ENCODE data around the gene ST6GALNAC1. TPM values are rescaled to one million over a fixed set of nuclear protein-coding genes. Genes with fewer than 3 reads are reported as not detected.

ST6GALNAC1 gene
- total and polyA plus RNA-seq, 2 of the 13 experiments (the other 11 are each of a cell fraction or from before 2014, with no cell fraction given), result not detected

- TF ChIP-seq, protein P1, sequence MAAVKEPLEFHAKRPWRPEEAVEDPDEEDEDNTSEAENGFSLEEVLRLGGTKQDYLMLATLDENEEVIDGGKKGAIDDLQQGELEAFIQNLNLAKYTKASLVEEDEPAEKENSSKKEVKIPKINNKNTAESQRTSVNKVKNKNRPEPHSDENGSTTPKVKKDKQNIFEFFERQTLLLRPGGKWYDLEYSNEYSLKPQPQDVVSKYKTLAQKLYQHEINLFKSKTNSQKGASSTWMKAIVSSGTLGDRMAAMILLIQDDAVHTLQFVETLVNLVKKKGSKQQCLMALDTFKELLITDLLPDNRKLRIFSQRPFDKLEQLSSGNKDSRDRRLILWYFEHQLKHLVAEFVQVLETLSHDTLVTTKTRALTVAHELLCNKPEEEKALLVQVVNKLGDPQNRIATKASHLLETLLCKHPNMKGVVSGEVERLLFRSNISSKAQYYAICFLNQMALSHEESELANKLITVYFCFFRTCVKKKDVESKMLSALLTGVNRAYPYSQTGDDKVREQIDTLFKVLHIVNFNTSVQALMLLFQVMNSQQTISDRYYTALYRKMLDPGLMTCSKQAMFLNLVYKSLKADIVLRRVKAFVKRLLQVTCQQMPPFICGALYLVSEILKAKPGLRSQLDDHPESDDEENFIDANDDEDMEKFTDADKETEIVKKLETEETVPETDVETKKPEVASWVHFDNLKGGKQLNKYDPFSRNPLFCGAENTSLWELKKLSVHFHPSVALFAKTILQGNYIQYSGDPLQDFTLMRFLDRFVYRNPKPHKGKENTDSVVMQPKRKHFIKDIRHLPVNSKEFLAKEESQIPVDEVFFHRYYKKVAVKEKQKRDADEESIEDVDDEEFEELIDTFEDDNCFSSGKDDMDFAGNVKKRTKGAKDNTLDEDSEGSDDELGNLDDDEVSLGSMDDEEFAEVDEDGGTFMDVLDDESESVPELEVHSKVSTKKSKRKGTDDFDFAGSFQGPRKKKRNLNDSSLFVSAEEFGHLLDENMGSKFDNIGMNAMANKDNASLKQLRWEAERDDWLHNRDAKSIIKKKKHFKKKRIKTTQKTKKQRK (IDR thresholded peaks at IDR 0.05; ENCODE audit: low read length), result no peak
- TF ChIP-seq NAIF1 (CRISPR knock-in tag; IDR thresholded peaks at IDR 0.05; ENCODE audit: borderline replicate concordance) (peak; percentile 63), ZNF331 (CRISPR knock-in tag; IDR thresholded peaks at IDR 0.05) (peak; percentile 66; the same call in 1 of the 2 replicates), ZBTB2 (CRISPR knock-in tag; IDR thresholded peaks at IDR 0.05; ENCODE audit: low read depth) (no peak), ISL2 (CRISPR knock-in tag; IDR thresholded peaks at IDR 0.05) (no peak), CENPX (CRISPR knock-in tag; IDR thresholded peaks at IDR 0.05) (no peak), SOX6 (IDR thresholded peaks at IDR 0.05) (no peak), SOX6 (CRISPR knock-in tag; IDR thresholded peaks at IDR 0.05) (peak; percentile 89), EEA1 (CRISPR knock-in tag; IDR thresholded peaks at IDR 0.05; ENCODE audit: borderline replicate concordance) (no peak), ZNF446 (CRISPR knock-in tag; IDR thresholded peaks at IDR 0.05) (no peak), ZNF552 (CRISPR knock-in tag; IDR thresholded peaks at IDR 0.05; ENCODE audit: borderline replicate concordance) (no peak), REST (IDR thresholded peaks at IDR 0.05; ENCODE audit: borderline replicate concordance in 1 of 2, low read depth in 1 of 2, low read length in 2 of 2) (no peak), ZNF460 (CRISPR knock-in tag; IDR thresholded peaks at IDR 0.05; ENCODE audit: borderline replicate concordance) (no peak), ERF (CRISPR knock-in tag; IDR thresholded peaks at IDR 0.05) (0 out of 2 replicates have a peak, but pooled peaks have one; percentile 14), SNAPC4 (CRISPR knock-in tag; IDR thresholded peaks at IDR 0.05) (no peak), ZNF576 (CRISPR knock-in tag; IDR thresholded peaks at IDR 0.05) (no peak)
Measured at GRCh38 chr17:76672270-76672851, 28.8 kb upstream of the ST6GALNAC1 start (continued).

Measured in HepG2 (cell line).